GM12873 (cell line): Measurements from ENCODE around the gene HSPA5.

ENCODE experiments used
- TF ChIP-seq, protein P1 (sequence below): IDR thresholded peaks from 2 replicates; pipeline ENCODE4 v1.5.1; 2012; ENCODE audit warnings: low read depth, mild to moderate bottlenecking, moderate library complexity, low read length, control low read depth; ENCODE audit not compliant: insufficient read depth; ENCODE audit errors: missing control alignments

The HSPA5 gene

GRCh38 chr9:125189011-125189360 lies 52.2 kb downstream of the HSPA5 start:
- TF ChIP-seq, protein P1, sequence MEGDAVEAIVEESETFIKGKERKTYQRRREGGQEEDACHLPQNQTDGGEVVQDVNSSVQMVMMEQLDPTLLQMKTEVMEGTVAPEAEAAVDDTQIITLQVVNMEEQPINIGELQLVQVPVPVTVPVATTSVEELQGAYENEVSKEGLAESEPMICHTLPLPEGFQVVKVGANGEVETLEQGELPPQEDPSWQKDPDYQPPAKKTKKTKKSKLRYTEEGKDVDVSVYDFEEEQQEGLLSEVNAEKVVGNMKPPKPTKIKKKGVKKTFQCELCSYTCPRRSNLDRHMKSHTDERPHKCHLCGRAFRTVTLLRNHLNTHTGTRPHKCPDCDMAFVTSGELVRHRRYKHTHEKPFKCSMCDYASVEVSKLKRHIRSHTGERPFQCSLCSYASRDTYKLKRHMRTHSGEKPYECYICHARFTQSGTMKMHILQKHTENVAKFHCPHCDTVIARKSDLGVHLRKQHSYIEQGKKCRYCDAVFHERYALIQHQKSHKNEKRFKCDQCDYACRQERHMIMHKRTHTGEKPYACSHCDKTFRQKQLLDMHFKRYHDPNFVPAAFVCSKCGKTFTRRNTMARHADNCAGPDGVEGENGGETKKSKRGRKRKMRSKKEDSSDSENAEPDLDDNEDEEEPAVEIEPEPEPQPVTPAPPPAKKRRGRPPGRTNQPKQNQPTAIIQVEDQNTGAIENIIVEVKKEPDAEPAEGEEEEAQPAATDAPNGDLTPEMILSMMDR = no peak
